ENCODE results near the gene TLR9. TPM values are rescaled to one million over a fixed set of nuclear protein-coding genes. Genes with fewer than 3 reads are reported as not detected.

TLR9 gene
- total RNA-seq, 1 experiment from 2014 or later, result 0.14 TPM

DNA sequence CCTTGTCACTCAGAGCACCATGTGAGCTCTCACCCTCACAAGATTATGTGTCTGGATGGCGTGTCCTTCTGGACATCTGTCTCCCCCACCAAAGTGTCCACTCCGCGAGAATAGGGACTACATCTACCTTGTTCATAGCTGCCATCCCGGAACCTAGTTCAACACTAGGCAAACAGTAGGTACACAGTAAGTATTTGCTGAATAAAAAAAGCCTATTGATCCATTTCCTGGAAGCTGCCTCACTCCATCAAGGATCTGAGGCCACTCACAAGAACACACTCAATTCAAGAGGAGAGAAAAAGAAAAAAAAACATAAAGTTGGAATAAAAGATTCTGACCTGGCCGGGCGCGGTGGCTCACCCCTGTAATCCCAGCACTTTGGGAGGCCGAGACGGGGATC, 38.7 kb downstream of the TLR9 start:
- H3K27me3 Mint-ChIP-seq (ENCODE audit: unreplicated experiment), result no peaks in the 10 kb centered on the region
- H3K4me1 Mint-ChIP-seq (ENCODE audit: low read depth, unreplicated experiment), result peaks cover 13% of the 10 kb centered on the region
- CTCF ChIA-PET, result interaction anchor here (1.0 to 1.4 kb wide), 2 partner anchors 9 to 10 kb away, joined by 3 read pairs; no protein-coding TSS in a partner anchor
- BruUV-seq (replicated peaks), result no TSS peak
- intact Hi-C loops (cut with micrococcal nuclease; ENCODE audit: unreplicated experiment), result no loop called here
- H3K36me3 Mint-ChIP-seq (ENCODE audit: insufficient read depth, unreplicated experiment), result no peaks in the 10 kb centered on the region
- DNase-seq, result no peak
- H3K9me3 Mint-ChIP-seq (ENCODE audit: low read depth, unreplicated experiment), result no peaks in the 10 kb centered on the region
- TF ChIP-seq, protein P1, sequence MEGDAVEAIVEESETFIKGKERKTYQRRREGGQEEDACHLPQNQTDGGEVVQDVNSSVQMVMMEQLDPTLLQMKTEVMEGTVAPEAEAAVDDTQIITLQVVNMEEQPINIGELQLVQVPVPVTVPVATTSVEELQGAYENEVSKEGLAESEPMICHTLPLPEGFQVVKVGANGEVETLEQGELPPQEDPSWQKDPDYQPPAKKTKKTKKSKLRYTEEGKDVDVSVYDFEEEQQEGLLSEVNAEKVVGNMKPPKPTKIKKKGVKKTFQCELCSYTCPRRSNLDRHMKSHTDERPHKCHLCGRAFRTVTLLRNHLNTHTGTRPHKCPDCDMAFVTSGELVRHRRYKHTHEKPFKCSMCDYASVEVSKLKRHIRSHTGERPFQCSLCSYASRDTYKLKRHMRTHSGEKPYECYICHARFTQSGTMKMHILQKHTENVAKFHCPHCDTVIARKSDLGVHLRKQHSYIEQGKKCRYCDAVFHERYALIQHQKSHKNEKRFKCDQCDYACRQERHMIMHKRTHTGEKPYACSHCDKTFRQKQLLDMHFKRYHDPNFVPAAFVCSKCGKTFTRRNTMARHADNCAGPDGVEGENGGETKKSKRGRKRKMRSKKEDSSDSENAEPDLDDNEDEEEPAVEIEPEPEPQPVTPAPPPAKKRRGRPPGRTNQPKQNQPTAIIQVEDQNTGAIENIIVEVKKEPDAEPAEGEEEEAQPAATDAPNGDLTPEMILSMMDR (IDR thresholded peaks at IDR 0.05; ENCODE audit: unreplicated experiment), result no peak
- no peak overlapping the region for H3K4me3 Mint-ChIP-seq (ENCODE audit: low read depth, unreplicated experiment)
- no peak overlapping the region for H3K27ac Mint-ChIP-seq (ENCODE audit: unreplicated experiment)

DNA sequence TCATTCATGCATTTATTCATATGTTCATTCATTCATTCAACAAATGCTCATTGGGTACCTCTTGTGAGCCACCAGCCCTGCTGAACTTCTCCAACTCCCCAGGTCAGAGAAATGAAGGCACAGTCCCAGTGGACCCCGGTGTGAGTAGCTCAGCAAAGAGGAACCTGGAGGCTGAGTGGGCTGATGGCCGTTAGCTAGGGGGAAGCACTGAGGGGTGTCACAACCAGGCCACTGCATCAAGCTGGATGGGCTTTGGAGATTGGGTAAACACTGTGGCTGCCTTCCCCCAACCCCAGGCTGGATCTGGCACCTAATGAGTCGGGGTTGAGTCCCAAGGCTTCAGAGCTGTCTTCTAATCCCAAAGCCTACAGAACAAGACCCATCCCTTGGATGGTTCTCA, 39.6 kb downstream of the TLR9 start:
- intact Hi-C loops (cut with micrococcal nuclease; ENCODE audit: unreplicated experiment), result no loop called here
- Mint-ChIP-seq H3K36me3 (ENCODE audit: insufficient read depth, unreplicated experiment) (no peaks in the 10 kb centered on the region), H3K9me3 (ENCODE audit: low read depth, unreplicated experiment) (no peaks in the 10 kb centered on the region), H3K4me3 (ENCODE audit: low read depth, unreplicated experiment) (no peak overlapping the region), H3K4me1 (ENCODE audit: low read depth, unreplicated experiment) (peaks cover 9% of the 10 kb centered on the region), H3K27me3 (ENCODE audit: unreplicated experiment) (no peaks in the 10 kb centered on the region), H3K27ac (ENCODE audit: unreplicated experiment) (no peak overlapping the region)
- no TSS peak for BruUV-seq (replicated peaks)
- TF ChIP-seq, protein P1 (IDR thresholded peaks at IDR 0.05; ENCODE audit: unreplicated experiment), result no peak
- CTCF ChIA-PET, result interaction anchor here (1.0 to 1.4 kb wide), 2 partner anchors 9 to 11 kb away, joined by 3 read pairs; no protein-coding TSS in a partner anchor
- DNase-seq, result no peak

DNA sequence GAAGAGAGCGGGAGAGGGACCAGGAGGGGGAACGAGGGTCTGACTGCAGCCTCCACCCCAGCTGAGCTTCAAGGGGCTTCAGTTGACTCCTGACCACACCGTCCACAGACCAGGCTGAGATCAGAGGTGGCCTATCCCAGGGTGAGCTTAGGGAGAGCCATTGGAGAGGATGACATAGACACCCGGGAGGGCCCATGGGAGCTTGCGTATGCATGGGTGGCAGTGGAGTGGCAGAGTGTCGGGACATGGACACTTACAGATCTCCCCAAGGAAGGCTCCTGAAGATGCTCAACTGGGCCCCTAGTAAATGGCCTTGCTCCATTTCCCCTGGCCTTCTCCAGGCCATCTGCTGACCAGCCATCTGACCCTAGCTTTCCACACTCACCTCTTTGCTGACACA, 40.1 kb downstream of the TLR9 start:
- BruUV-seq (replicated peaks), result no TSS peak
- H3K27ac Mint-ChIP-seq (ENCODE audit: unreplicated experiment), result no peak overlapping the region
- TF ChIP-seq, protein P1 (IDR thresholded peaks at IDR 0.05; ENCODE audit: unreplicated experiment), result no peak
- H3K36me3 Mint-ChIP-seq (ENCODE audit: insufficient read depth, unreplicated experiment), result no peaks in the 10 kb centered on the region
- DNase-seq, result no peak
- H3K9me3 Mint-ChIP-seq (ENCODE audit: low read depth, unreplicated experiment), result no peaks in the 10 kb centered on the region
- intact Hi-C loops (cut with micrococcal nuclease; ENCODE audit: unreplicated experiment), result no loop called here
- no peak overlapping the region for H3K4me3 Mint-ChIP-seq (ENCODE audit: low read depth, unreplicated experiment)
- no peaks in the 10 kb centered on the region for H3K27me3 Mint-ChIP-seq (ENCODE audit: unreplicated experiment)
- H3K4me1 Mint-ChIP-seq (ENCODE audit: low read depth, unreplicated experiment), result peaks cover 4% of the 10 kb centered on the region
- CTCF ChIA-PET, result no interaction called here

DNA sequence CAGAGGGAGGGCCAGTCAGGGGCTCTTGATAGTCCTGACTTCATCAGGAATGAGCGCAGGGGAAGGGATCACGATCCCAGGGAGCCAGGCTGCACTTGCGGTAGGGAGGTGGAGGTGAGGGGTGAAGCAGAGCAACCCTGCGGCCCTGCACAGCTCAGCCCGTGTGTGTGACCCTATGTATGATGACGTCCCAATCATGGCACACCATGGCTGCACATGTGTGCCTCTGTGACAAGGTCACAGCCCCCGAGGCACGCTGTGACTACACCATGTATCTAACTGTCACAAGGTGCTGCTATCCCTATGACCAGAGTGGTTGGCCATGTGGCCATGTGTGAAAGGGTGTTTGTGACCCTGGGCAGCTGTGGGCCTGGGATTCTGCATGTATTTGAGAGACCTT, 40.8 kb downstream of the TLR9 start:
- TF ChIP-seq, protein P1 (IDR thresholded peaks at IDR 0.05; ENCODE audit: unreplicated experiment), result no peak
- H3K9me3 Mint-ChIP-seq (ENCODE audit: low read depth, unreplicated experiment), result no peaks in the 10 kb centered on the region
- no peaks in the 10 kb centered on the region for H3K36me3 Mint-ChIP-seq (ENCODE audit: insufficient read depth, unreplicated experiment)
- BruUV-seq (replicated peaks), result no TSS peak
- no peak overlapping the region for H3K27ac Mint-ChIP-seq (ENCODE audit: unreplicated experiment)
- intact Hi-C loops (cut with micrococcal nuclease; ENCODE audit: unreplicated experiment), result no loop called here
- H3K4me3 Mint-ChIP-seq (ENCODE audit: low read depth, unreplicated experiment), result no peak overlapping the region
- no peaks in the 10 kb centered on the region for H3K4me1 Mint-ChIP-seq (ENCODE audit: low read depth, unreplicated experiment)
- CTCF ChIA-PET, result no interaction called here
- no peak for DNase-seq
- H3K27me3 Mint-ChIP-seq (ENCODE audit: unreplicated experiment), result no peaks in the 10 kb centered on the region
